Measurements from ENCODE around the gene SCYL2.

DNA sequence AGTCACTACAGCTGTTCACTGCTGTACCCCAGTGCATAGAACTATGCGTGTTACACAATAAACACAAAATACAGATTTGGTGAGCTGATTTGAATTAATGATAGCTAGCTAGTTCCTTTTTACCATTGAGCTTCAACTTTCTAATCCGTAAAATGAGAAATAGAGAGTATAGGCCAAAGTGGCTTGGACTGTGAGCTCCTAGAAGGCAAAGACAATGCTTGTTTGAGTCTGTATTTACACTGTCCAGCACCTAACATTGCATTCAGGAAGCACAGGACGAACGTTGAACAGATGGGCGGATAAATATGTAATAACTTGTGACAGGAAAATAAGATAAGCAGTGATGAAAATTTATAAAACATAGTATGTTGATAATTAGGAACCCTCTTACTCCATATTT lies 121.4 kb downstream of the SCYL2 start:
- TF ChIP-seq EZH2 (IDR thresholded peaks at IDR 0.05; ENCODE audit: low read length): no peak
- TF ChIP-seq, protein P1, sequence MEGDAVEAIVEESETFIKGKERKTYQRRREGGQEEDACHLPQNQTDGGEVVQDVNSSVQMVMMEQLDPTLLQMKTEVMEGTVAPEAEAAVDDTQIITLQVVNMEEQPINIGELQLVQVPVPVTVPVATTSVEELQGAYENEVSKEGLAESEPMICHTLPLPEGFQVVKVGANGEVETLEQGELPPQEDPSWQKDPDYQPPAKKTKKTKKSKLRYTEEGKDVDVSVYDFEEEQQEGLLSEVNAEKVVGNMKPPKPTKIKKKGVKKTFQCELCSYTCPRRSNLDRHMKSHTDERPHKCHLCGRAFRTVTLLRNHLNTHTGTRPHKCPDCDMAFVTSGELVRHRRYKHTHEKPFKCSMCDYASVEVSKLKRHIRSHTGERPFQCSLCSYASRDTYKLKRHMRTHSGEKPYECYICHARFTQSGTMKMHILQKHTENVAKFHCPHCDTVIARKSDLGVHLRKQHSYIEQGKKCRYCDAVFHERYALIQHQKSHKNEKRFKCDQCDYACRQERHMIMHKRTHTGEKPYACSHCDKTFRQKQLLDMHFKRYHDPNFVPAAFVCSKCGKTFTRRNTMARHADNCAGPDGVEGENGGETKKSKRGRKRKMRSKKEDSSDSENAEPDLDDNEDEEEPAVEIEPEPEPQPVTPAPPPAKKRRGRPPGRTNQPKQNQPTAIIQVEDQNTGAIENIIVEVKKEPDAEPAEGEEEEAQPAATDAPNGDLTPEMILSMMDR (optimal IDR thresholded peaks at IDR 0.05 in 1 of 3, IDR thresholded peaks at IDR 0.05 in 1 of 3, conservative IDR thresholded peaks at IDR 0.05 in 1 of 3; ENCODE audit: extremely low read depth in 1 of 3, insufficient read depth in 2 of 3, low read length in 3 of 3): no peak
